Measurements from ENCODE around the gene MKNK1. TPM values are rescaled to one million over a fixed set of nuclear protein-coding genes. Genes with fewer than 3 reads are reported as not detected.
"Not testable (repeated sequence)": the region's sequence is repeated elsewhere in the genome, so short reads cannot be mapped to it uniquely, and the experiment has no call there.

MKNK1 gene
- 9.5 and 12.0 TPM in 2 replicates for total RNA-seq (2014; rRNA removed; shearing (Covaris generic))

GRCh38 chr1:46603858-46604549 is at the start of gene MKNK1:
TSS of gene MKNK1 (minus strand) at chr1:46604268. CDS start at chr1:46583327, 20,941 bp downstream.
- peak; percentile 79 for DNase-seq (ENCODE audit: low read depth)

DNA sequence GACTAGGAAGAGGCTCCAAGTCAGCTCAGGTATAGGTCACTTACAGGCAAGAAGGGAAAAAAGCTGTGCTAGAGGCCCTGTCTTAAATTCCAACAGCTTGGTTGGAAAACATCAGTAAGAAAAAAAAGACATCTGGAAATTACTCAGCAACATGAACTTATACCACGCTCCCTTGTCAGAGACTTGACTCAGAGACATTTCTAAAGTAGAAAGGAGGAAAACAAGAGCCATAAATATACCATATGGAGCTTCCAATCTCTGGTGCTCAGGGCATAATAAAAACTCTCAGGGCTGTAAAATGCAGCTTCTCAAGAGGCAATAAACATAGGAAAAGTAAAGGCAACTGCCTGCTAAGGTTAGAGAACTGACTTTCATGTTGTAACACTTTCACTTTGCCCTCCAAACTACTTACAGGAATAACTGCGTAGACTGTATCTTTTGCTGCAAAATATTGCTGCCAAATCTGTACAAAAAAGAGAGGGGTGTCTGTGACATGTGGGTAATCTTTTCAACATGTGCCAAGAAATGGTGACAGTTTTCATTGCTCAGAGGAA is 49.4 kb upstream of the MKNK1 start:
- DNase-seq (ENCODE audit: low read depth): no peak

DNA sequence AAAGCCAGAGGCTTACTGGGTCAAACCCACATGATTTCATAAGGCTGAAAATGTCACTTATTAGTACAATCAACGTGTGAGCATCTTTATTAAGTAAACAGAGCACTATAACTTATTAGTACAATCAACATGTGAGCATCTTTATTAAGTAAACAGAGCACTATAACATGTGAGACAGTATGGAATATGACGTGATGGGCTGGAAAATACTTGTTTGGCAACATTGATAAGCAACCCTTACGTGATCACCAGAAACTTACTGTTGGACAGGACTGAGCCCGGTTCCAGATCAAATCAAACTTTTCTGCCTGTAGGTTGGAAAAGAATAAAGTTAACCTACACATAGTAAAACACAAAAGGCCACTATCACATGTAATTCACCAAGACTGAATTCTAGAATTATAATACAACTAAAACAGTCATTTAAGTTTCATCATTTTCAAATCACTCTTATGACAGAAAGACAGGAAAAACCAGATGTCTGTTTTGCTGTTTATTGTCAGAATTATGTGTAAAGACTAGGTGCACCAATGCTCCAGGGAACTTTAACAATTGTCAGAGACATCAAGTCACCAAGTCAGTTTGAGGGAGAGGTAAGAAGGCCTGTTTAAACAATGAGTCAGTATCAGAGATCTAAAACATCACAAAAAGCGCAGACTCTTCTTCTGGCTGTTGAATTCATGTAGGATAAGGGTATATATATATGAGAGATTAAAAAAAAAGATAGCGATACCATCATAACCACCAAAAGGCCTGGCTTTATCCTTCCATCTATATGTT is 48.4 kb upstream of the MKNK1 start:
- no peak for DNase-seq (ENCODE audit: low read depth)

- DNase-seq (ENCODE audit: low read depth): not testable (repeated sequence)
Measured at GRCh38 chr1:46651152-46651551, 47.1 kb upstream of the MKNK1 start.

- no peak for DNase-seq (ENCODE audit: low read depth)
Measured at GRCh38 chr1:46650491-46650890, 46.4 kb upstream of the MKNK1 start.

GRCh38 chr1:46649764-46650163 is 45.7 kb upstream of the MKNK1 start:
- DNase-seq (ENCODE audit: low read depth): no peak

DNA sequence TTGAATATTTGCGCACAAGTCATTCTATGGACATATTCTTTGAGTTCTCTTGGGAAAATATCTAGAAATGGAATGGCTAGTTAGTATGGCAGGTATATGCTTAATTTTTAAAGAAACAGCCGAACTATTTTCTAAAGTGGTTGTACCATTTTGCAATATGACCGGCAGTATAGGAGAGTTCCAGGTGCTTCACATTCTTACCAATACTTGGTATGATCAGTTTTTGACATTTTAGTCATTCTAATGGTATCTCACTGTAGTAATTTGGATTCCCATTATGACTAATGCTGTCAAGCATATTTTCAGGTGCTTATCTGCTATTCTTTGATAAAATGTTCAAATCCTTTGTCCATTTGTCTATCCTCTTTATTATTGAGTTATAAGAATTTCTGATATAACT is 43.5 kb upstream of the MKNK1 start:
- DNase-seq (ENCODE audit: low read depth): no peak

DNA sequence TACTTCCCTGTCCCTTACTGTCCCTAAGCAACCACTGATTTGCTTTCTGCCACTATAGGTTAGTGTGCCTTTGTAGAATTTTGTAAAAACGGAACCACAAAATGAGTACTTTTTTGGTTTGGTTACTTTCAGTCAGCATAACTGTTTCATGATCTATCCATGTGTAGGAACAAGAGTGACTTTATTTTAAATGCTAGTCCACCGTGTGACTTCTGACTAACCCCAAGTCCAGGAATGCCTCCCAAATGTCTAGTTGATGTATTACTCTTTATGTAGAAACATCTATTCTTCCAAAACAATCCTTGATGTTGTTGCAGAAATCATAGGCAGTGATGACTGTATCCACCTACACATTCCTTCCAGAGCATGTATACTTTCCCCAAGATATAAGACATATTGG is 42.8 kb upstream of the MKNK1 start:
- no peak for DNase-seq (ENCODE audit: low read depth)

- no peak for DNase-seq (ENCODE audit: low read depth)
Measured at GRCh38 chr1:46646331-46646730, 42.3 kb upstream of the MKNK1 start.

DNA sequence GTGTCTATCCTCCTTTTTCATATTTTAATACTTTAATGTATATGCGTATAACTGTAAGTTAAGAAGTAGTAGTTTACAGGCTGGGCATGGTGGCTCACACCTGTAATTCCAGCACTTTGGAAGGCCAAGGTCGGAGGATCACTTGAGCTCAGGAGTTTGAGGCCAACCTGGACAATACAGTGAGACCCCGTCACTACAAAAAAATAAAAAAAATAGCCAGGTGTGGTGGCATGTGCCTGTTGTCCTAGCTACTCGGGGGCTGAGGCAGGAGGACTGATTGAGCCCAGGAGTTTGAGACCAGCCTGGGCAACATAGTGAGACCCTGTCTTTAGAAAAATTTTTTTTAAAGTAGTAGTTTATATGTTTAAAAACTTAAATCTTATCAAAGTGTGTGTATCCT is 41.7 kb upstream of the MKNK1 start:
- no peak for DNase-seq (ENCODE audit: low read depth)

DNA sequence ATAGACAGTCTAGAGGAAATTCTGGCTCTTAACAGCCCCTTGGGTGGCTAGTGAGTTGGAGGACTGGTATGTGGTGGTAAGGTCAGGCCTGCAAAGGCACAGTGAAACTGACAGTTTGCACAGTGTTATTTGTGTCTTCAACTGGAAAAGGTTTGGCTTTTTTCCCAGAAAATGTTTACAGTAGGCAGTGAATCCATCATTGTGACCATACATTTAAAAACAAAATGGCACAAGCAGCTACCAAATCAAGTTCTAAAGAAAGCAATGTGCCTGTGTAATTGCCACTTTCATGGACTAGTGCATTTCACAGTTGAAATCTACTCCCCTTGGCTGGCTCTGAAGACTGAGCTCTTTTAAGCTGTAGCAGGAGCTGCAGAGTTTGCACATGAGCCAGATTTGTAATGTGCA is 39.3 kb upstream of the MKNK1 start:
- DNase-seq (ENCODE audit: low read depth): peak; percentile 97

DNA sequence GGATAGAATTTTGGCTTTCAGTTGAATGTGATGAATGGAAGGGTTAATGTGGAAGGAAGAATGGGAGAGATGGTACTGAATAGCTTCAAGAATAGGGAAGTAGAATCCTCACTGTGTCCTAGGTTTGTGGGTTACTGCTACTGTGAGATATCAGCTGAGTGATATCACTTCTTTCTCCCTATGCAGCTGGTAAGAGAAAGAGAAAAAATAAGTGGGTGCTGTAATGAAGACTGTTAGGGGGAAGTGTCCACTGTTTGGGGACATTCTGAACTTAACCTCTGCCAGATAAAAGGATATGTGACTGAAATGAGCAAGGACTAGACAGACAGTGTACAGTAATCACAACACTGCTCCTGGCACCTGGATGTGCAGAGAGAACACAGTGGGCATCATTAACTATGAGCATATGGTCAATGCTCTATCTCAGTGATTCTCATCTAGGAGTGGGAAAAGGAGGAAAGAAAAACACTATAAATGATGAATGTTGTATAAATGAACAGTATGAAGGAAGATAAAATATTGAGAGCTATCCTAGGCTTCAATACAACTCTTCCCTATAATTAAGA is 38.1 kb upstream of the MKNK1 start:
- no peak for DNase-seq (ENCODE audit: low read depth)

GRCh38 chr1:46639547-46639946 is 35.5 kb upstream of the MKNK1 start:
- DNase-seq (ENCODE audit: low read depth): no peak

GRCh38 chr1:46638921-46639320 is 34.9 kb upstream of the MKNK1 start:
- no peak for DNase-seq (ENCODE audit: low read depth)

GRCh38 chr1:46637444-46638083 is 33.5 kb upstream of the MKNK1 start:
- DNase-seq (ENCODE audit: low read depth): no peak

GRCh38 chr1:46635205-46635604 is 31.1 kb upstream of the MKNK1 start:
- DNase-seq (ENCODE audit: low read depth): no peak

DNA sequence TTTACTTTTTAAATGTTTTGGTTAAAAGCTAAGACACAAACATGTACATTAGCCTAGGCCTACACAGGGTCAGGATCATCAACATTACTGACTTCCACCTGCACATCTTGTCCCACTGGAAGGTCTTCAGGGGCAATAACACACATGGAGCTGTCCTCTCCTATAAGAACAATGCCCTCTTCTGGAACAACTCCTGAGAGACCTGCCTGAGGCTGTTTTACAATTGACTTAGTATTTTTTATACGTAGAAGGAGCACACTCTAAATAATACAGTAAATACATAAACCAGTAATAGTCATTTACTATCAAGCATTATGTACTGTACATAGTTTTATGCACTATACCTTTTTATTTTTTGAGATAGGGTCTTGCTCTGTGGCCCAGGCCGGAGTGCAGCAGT is 26.7 kb upstream of the MKNK1 start:
- no peak for DNase-seq (ENCODE audit: low read depth)

GRCh38 chr1:46623743-46624644 is 19.9 kb upstream of the MKNK1 start:
- DNase-seq (ENCODE audit: low read depth): no peak

GRCh38 chr1:46622344-46622743 is 18.3 kb upstream of the MKNK1 start:
- peak; percentile 66 for DNase-seq (ENCODE audit: low read depth)

GRCh38 chr1:46621930-46622329 is 17.9 kb upstream of the MKNK1 start:
- peak; percentile 72 for DNase-seq (ENCODE audit: low read depth)

GRCh38 chr1:46619656-46620258 is 15.7 kb upstream of the MKNK1 start:
- DNase-seq (ENCODE audit: low read depth): no peak

All from M059J (cell line).